ENCODE measurements around the gene ZC3H18.

- TF ChIP-seq, protein P1, sequence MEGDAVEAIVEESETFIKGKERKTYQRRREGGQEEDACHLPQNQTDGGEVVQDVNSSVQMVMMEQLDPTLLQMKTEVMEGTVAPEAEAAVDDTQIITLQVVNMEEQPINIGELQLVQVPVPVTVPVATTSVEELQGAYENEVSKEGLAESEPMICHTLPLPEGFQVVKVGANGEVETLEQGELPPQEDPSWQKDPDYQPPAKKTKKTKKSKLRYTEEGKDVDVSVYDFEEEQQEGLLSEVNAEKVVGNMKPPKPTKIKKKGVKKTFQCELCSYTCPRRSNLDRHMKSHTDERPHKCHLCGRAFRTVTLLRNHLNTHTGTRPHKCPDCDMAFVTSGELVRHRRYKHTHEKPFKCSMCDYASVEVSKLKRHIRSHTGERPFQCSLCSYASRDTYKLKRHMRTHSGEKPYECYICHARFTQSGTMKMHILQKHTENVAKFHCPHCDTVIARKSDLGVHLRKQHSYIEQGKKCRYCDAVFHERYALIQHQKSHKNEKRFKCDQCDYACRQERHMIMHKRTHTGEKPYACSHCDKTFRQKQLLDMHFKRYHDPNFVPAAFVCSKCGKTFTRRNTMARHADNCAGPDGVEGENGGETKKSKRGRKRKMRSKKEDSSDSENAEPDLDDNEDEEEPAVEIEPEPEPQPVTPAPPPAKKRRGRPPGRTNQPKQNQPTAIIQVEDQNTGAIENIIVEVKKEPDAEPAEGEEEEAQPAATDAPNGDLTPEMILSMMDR (IDR thresholded peaks at IDR 0.05), result no peak
- no peak for TF ChIP-seq ZFX (IDR thresholded peaks at IDR 0.05; ENCODE audit: borderline replicate concordance)
These were observed 73.4 kb downstream of the ZC3H18 start for GRCh38 chr16:88643644-88643932.
